HCT116 (cell line): ENCODE results near the gene CFAP45. TPM values are rescaled to one million over a fixed set of nuclear protein-coding genes. Genes with fewer than 3 reads are reported as not detected.

Experiments
- ATAC-seq: fragments of 200-7000 bp; cut with Tn5 transposase; 2 replicates; pipeline ENCODE4 v1.9.1; 2020; ENCODE audit warnings: mild to moderate bottlenecking, moderate library complexity
- BruUV-seq: library from RNA; stranded (reverse); fragments of 400-500 nt; replicated peaks from 2 replicates; lab custom pipeline; 2021; lab: Mats Ljungman, UMichigan
- CTCF ChIA-PET: fragments of 300-600 bp; sonication (Branson Sonifier 250); formaldehyde crosslinking; loops from one replicate; lab custom pipeline; 2021; ENCODE audit warnings: antibody characterized with exemption; lab: Charles Lee
- POLR2A ChIA-PET: fragments of 300-600, 350-600 bp; sonication (Branson Sonifier 250); formaldehyde crosslinking; loops from one replicate; lab custom pipeline; 2021; ENCODE audit warnings: antibody characterized with exemption; lab: Charles Lee
- RAD21 ChIA-PET, 2 experiments: fragments of 300-600 bp; sonication (Branson Sonifier 250); formaldehyde crosslinking; loops; one replicate each; lab custom pipeline; 2023; ENCODE audit warnings: low total read pairs in 2 of 2; ENCODE audit not compliant: uncharacterized antibody in 2 of 2, unreplicated experiment in 2 of 2, low non-redundant PET in 1 of 2; lab: Charles Lee
- DNase-seq: peaks from one replicate; pipeline ENCODE4 v3.0.0-alpha.2; 2010; ENCODE audit warnings: low read depth, low spot score
- H2AFZ ChIP-seq: fragments of 200-600 bp; shearing (Covaris generic), sonication (generic); 2 replicates; pipeline ENCODE4 v1.6.1; 2017; ENCODE audit warnings: low read depth, mixed run types, mixed read lengths, antibody characterized with exemption, low read length; ENCODE audit not compliant: poor library complexity, severe bottlenecking
- H3K27ac ChIP-seq: 2 replicates; pipeline ENCODE4 v1.5.1; 2012; ENCODE audit warnings: low read depth, low read length
- H3K27me3 ChIP-seq: fragments of 200-600 bp; sonication (generic); 2 replicates; pipeline ENCODE4 v1.6.1; 2016; ENCODE audit warnings: mixed run types, low read length, mixed read lengths; ENCODE audit not compliant: insufficient read depth
- H3K36me3 ChIP-seq, 2 experiments: fragments of 200-500 bp in 1 of 2; fragments of 200-600 bp in 1 of 2; sonication (Bioruptor generic) in 1 of 2; sonication (generic) in 1 of 2; 2 replicates each; pipeline versions ENCODE4 v1.5.1 to v1.6.1; 2014 to 2016; ENCODE audit warnings: low read length in 2 of 2, inconsistent platforms in 1 of 2, mixed read lengths in 1 of 2, mixed run types in 1 of 2; ENCODE audit not compliant: insufficient read depth in 2 of 2, control insufficient read depth in 1 of 2
- H3K4me1 ChIP-seq, 2 experiments: fragments of 200-600 bp in 1 of 2; sonication (generic) in 1 of 2; 2 replicates each; pipeline versions ENCODE4 v1.5.1 to v1.6.1; 2012 to 2017; ENCODE audit warnings: low read length in 2 of 2, inconsistent platforms in 1 of 2, mild to moderate bottlenecking in 1 of 2, mixed read lengths in 1 of 2, mixed run types in 1 of 2, moderate library complexity in 1 of 2; ENCODE audit not compliant: insufficient read depth in 2 of 2, control insufficient read depth in 1 of 2
- H3K4me2 ChIP-seq: fragments of 200-600 bp; sonication (generic); 2 replicates; pipeline ENCODE4 v1.6.1; 2017; ENCODE audit warnings: mixed run types, low read length, mixed read lengths
- H3K4me3 ChIP-seq, 2 experiments: fragments of 200-600 bp in 1 of 2; sonication (generic) in 1 of 2; replicated peaks in 1 of 2; 2 replicates each; pipeline ENCODE4 v1.5.1; 2011 to 2016; ENCODE audit warnings: low read length in 2 of 2, control low read depth in 1 of 2, low read depth in 1 of 2, mild to moderate bottlenecking in 1 of 2, mixed read lengths in 1 of 2, mixed run types in 1 of 2
- H3K79me2 ChIP-seq: fragments of 200-600 bp; sonication (generic); 2 replicates; pipeline ENCODE4 v1.6.1; 2017; ENCODE audit warnings: mild to moderate bottlenecking, mixed run types, low read length, moderate library complexity, mixed read lengths; ENCODE audit not compliant: insufficient read depth
- H3K9ac ChIP-seq: fragments of 200-600 bp; sonication (generic); 2 replicates; pipeline ENCODE4 v1.6.1; 2016; ENCODE audit warnings: low read length, mixed read lengths
- H3K9me2 ChIP-seq: fragments of 200-600 bp; sonication (generic), shearing (Covaris generic); 2 replicates; pipeline ENCODE4 v1.6.1; 2017; ENCODE audit warnings: mixed run types, mild to moderate bottlenecking, moderate library complexity; ENCODE audit not compliant: insufficient read depth
- H3K9me3 ChIP-seq, 2 experiments: fragments of 200-500 bp in 1 of 2; fragments of 200-600 bp in 1 of 2; sonication (Bioruptor generic) in 1 of 2; sonication (generic) in 1 of 2; 2 replicates each; pipeline ENCODE4 v1.6.1; 2014 to 2017; ENCODE audit warnings: low read length in 2 of 2, mixed read lengths in 2 of 2, inconsistent platforms in 1 of 2, low read depth in 1 of 2, mild to moderate bottlenecking in 1 of 2, mixed run types in 1 of 2, moderate library complexity in 1 of 2; ENCODE audit not compliant: control insufficient read depth in 1 of 2, insufficient read depth in 1 of 2
- H4K20me1 ChIP-seq: fragments of 200-600 bp; sonication (generic), shearing (Covaris generic); 2 replicates; pipeline ENCODE4 v1.6.1; 2017; ENCODE audit warnings: mixed run types, mild to moderate bottlenecking, moderate library complexity; ENCODE audit not compliant: insufficient read depth
- CBX3 ChIP-seq: IDR thresholded peaks from 2 replicates; pipeline ENCODE4 v1.6.1; 2012; ENCODE audit warnings: low read depth
- CEBPB ChIP-seq: IDR thresholded peaks from 2 replicates; pipeline ENCODE4 v1.6.1; 2012; ENCODE audit warnings: low read depth
- EZH2 ChIP-seq: fragments of 200-600 bp; sonication (generic); IDR thresholded peaks from 2 replicates; pipeline ENCODE4 v1.6.1; 2017; ENCODE audit warnings: antibody characterized with exemption, mixed run types
- EZH2phosphoT487 ChIP-seq: fragments of 200-600 bp; IDR thresholded peaks from 2 replicates; pipeline ENCODE4 v1.6.1; 2018; ENCODE audit warnings: antibody characterized with exemption, borderline replicate concordance
- MAX ChIP-seq: IDR thresholded peaks from 2 replicates; pipeline ENCODE4 v1.6.1; 2012
- intact Hi-C: fragments of 100-400 bp; cut with micrococcal nuclease; formaldehyde crosslinking; loops from 2 replicates; pipeline ENCODE4 v1.10.0; 2022
- total RNA-seq: library from RNA; stranded (reverse); gene quantifications from one replicate; pipeline ENCODE4 v1.2.1, GENCODE V29; 2021; ENCODE audit not compliant: unreplicated experiment
- TF ChIP-seq, protein P1 (sequence below): IDR thresholded peaks from 2 replicates; pipeline ENCODE4 v1.6.1; 2012; ENCODE audit warnings: low read depth

Gene CFAP45
- total RNA-seq, 1 experiment from 2014 or later = 0.59 TPM

DNA sequence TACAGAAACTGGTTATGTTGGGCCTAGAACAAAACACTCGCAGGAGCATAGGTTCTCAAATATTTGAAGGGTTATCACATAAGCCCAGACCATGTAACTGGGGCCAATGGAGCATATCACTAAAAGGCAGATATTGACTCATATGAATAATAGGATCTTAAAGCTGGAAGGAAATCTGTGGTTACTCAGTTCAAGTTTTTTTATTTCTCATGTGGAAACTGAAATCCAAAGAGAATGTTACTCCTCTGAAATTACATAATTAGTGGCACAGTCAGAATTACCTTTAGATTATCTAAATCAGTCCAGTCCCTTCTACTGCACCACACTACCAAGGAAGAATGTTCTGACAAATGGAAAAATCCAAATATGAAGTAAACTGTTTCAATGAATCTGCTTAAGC lies 61.2 kb downstream of the CFAP45 start:
- no peak overlapping the region for H3K27ac ChIP-seq
- H3K27me3 ChIP-seq = no peaks in the 10 kb centered on the region
- no peak overlapping the region for H3K4me3 ChIP-seq
- H3K9ac ChIP-seq = no peak overlapping the region
- peaks cover 0 to 14% of the 10 kb centered on the region in 2 experiments; a peak in 2 of 4 replicates for H3K4me1 ChIP-seq
- DNase-seq (no peak), ATAC-seq (no peak)
- no peak overlapping the region for H3K4me2 ChIP-seq
- BruUV-seq = no TSS peak
- intact Hi-C loops = no loop called here
- H3K9me2 ChIP-seq = no peaks in the 10 kb centered on the region
- POLR2A ChIA-PET = no interaction called here
- H4K20me1 ChIP-seq = no peaks in the 10 kb centered on the region
- H3K9me3 ChIP-seq = no peaks in the 10 kb centered on the region
- RAD21 ChIA-PET = no interaction called here
- no peak overlapping the region for H2AFZ ChIP-seq
- TF ChIP-seq EZH2 (no peak), MAX (no peak), CBX3 (no peak), CEBPB (no peak), EZH2phosphoT487 (no peak)
- TF ChIP-seq, protein P1, sequence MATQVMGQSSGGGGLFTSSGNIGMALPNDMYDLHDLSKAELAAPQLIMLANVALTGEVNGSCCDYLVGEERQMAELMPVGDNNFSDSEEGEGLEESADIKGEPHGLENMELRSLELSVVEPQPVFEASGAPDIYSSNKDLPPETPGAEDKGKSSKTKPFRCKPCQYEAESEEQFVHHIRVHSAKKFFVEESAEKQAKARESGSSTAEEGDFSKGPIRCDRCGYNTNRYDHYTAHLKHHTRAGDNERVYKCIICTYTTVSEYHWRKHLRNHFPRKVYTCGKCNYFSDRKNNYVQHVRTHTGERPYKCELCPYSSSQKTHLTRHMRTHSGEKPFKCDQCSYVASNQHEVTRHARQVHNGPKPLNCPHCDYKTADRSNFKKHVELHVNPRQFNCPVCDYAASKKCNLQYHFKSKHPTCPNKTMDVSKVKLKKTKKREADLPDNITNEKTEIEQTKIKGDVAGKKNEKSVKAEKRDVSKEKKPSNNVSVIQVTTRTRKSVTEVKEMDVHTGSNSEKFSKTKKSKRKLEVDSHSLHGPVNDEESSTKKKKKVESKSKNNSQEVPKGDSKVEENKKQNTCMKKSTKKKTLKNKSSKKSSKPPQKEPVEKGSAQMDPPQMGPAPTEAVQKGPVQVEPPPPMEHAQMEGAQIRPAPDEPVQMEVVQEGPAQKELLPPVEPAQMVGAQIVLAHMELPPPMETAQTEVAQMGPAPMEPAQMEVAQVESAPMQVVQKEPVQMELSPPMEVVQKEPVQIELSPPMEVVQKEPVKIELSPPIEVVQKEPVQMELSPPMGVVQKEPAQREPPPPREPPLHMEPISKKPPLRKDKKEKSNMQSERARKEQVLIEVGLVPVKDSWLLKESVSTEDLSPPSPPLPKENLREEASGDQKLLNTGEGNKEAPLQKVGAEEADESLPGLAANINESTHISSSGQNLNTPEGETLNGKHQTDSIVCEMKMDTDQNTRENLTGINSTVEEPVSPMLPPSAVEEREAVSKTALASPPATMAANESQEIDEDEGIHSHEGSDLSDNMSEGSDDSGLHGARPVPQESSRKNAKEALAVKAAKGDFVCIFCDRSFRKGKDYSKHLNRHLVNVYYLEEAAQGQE = no peak
- CTCF ChIA-PET = no interaction called here
- H3K79me2 ChIP-seq = no peaks in the 10 kb centered on the region
- no peaks in the 10 kb centered on the region for H3K36me3 ChIP-seq
